ENCODE results near the gene MANEAL.

The MANEAL gene

DNA sequence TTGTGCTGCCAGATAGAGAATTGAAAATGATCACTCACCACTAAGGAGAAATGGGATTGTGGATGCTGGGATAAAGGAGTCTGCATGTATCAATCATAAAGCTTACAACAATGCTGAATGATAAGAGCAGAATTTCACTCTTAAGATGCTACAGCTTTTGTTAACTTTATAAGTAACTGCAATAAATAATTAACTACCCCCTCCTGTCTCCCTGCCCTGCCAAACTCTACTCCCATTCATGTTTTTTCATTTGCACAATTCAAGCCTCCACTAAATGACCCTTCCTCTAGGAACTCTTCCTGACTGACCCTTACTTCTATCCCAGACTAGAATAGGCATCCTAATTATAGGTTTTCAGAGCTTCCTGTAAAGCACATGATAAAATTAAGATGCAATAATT, 50.9 kb downstream of the MANEAL start:
- Histone ChIP-seq H3K36me3 (0 out of 2 replicates have a peak, but pooled peaks cover 3% of the 10 kb centered on the region), H3K4me1 (no peaks in the 10 kb centered on the region), H3K4me3 (ENCODE audit: low read depth, low read length) (no peak overlapping the region), H3K9me3 (no peaks in the 10 kb centered on the region), H3K27me3 (no peaks in the 10 kb centered on the region)
- TF ChIP-seq, protein P1, sequence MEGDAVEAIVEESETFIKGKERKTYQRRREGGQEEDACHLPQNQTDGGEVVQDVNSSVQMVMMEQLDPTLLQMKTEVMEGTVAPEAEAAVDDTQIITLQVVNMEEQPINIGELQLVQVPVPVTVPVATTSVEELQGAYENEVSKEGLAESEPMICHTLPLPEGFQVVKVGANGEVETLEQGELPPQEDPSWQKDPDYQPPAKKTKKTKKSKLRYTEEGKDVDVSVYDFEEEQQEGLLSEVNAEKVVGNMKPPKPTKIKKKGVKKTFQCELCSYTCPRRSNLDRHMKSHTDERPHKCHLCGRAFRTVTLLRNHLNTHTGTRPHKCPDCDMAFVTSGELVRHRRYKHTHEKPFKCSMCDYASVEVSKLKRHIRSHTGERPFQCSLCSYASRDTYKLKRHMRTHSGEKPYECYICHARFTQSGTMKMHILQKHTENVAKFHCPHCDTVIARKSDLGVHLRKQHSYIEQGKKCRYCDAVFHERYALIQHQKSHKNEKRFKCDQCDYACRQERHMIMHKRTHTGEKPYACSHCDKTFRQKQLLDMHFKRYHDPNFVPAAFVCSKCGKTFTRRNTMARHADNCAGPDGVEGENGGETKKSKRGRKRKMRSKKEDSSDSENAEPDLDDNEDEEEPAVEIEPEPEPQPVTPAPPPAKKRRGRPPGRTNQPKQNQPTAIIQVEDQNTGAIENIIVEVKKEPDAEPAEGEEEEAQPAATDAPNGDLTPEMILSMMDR (IDR thresholded peaks at IDR 0.05; ENCODE audit: low read depth, low read length), result no peak
- DNase-seq, result no peak

DNA sequence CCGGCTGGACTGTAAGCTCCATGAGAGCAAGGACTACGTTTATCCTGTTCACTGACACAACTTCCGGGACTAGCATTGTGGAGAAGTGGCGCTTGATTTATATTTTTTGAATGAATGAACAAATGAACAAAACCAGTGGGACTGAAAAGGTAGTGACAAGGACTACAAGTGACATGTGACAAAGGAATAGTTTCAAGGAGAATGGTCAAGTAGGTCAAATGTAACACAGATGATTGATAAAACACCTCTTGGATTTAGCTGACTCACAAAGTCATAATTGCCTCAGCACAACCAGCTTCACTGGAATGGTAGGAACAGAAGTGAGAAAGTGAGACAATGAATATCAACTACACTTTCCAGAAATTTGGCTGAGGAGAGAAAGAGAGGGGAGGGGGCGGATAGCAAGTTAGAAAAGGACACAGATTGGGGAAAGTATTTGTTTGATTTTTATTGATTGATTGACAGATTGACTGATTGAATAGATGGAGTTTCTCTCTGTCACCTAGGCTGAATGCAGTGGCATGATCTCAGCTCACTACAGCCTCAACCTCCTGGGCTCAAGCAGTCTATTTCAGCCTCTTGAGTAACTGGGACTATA, 51.5 kb downstream of the MANEAL start:
- TF ChIP-seq, protein P1 (IDR thresholded peaks at IDR 0.05; ENCODE audit: low read depth, low read length), result no peak
- Histone ChIP-seq H3K4me3 (ENCODE audit: low read depth, low read length) (no peak overlapping the region), H3K9me3 (no peaks in the 10 kb centered on the region), H3K4me1 (no peaks in the 10 kb centered on the region), H3K36me3 (no peaks in the 10 kb centered on the region), H3K27me3 (no peaks in the 10 kb centered on the region)
- no peak for DNase-seq

DNA sequence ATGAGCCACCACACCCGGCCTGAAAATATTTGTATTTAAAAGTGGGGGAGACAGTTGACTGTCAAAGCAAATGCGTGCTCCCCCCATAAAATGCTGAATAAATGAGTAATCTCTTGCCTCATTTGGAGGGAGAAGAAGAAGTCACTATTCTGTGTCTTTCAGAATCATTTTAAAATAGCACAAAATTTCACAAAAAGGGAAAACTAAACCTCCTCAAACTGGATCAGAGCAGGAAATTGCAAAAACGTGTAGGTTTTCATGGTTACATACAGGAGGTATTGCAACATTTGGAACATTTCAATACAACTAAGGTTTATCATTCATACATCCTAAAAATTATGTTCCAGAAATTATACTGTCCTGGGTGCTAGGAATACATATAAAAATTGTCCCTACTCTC, 52.1 kb downstream of the MANEAL start:
- DNase-seq, result no peak
- Histone ChIP-seq H3K9me3 (no peaks in the 10 kb centered on the region), H3K27me3 (no peaks in the 10 kb centered on the region), H3K36me3 (no peaks in the 10 kb centered on the region), H3K4me1 (no peaks in the 10 kb centered on the region), H3K4me3 (ENCODE audit: low read depth, low read length) (no peak overlapping the region)
- TF ChIP-seq, protein P1 (IDR thresholded peaks at IDR 0.05; ENCODE audit: low read depth, low read length), result no peak

DNA sequence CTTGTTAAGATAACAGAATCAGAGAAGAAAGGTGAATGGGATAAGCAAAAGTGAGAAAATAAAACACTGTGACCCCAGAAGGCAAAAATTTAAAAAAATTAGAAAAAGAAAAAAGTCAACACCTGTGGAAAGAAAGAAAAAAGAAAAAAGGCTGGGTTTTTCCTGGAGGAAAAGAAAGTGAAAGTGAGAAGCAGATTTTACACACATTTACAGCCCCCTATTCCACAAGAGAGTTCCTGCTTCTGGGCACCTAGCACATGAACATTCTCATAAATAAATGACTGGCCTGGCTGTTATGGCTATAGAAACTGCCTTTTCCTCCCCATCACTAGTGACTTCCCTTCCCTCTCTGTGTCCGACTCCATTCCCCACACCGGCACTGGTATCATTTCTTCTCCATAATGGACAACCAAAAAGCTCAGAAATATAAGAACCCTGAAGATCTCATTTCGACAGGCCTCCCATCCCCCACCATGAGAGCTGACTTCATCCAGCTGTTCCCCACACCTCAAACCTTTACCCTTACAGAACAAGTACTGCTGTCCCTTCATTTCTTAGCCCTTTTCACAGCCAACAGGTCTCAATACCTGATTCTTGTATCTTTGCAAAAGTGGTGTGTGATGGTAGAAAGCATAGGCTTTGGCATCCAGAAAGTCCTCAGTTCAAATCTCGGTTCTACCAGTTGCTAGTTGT, 53.1 kb downstream of the MANEAL start:
- TF ChIP-seq, protein P1 (IDR thresholded peaks at IDR 0.05; ENCODE audit: low read depth, low read length), result no peak
- Histone ChIP-seq H3K9me3 (no peaks in the 10 kb centered on the region), H3K36me3 (no peaks in the 10 kb centered on the region), H3K4me3 (ENCODE audit: low read depth, low read length) (no peak overlapping the region), H3K4me1 (no peaks in the 10 kb centered on the region), H3K27me3 (no peaks in the 10 kb centered on the region)
- DNase-seq, result no peak

DNA sequence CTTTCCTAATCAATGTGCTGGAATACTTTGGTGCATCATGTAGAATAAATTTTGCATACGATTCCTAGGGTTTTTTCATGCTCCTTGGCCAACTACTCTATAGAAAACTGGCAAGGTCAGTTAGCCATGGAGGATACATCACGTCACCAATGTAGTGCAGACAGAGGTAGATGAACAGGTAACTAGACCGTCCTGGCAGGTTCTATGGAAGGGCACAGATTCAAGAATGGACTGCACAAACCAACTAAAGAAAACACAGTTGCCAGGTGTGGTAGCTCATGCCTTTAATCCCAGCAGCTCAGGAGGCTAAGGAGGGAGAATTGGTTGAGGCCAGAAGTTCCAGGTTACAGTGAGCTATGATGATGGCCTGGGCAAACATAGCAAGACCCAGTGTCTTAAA, 55.8 kb downstream of the MANEAL start:
- Histone ChIP-seq H3K4me3 (ENCODE audit: low read depth, low read length) (no peak overlapping the region), H3K9me3 (no peaks in the 10 kb centered on the region), H3K27me3 (no peaks in the 10 kb centered on the region), H3K36me3 (no peaks in the 10 kb centered on the region), H3K4me1 (no peaks in the 10 kb centered on the region)
- no peak for DNase-seq
- TF ChIP-seq, protein P1 (IDR thresholded peaks at IDR 0.05; ENCODE audit: low read depth, low read length), result no peak

DNA sequence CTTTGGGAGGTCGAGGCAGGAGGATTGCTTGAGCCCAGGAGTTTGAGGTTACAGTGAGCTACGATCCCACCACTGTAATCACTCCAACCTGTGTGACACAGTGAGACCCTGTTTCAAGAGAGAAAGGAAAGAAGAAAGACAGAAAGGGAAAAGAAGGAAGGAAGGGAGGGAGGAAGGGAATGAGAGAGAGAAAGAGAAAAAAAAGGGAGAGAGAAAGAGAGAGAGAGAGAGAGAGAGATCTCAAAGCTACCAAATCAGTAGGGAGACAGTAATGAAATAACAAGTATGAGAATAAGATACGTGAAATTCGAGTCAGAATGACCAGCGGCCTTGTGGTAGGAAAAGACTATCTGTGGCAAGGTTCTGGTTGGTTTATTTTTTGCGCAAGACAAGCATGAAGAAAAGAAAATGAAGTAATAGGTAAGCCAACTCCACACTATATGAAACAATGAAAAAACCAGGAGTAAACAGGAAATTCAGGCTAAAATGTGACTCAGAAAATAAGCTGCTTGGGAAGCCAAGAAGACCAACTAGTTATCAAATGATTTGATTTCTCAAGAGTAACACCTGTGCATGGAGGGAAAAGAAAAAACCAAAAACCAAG, 56.8 kb downstream of the MANEAL start:
- H3K27me3 ChIP-seq, result no peaks in the 10 kb centered on the region
- TF ChIP-seq, protein P1 (IDR thresholded peaks at IDR 0.05; ENCODE audit: low read depth, low read length), result no peak
- H3K9me3 ChIP-seq, result no peaks in the 10 kb centered on the region
- no peak overlapping the region for H3K4me3 ChIP-seq (ENCODE audit: low read depth, low read length)
- no peaks in the 10 kb centered on the region for H3K36me3 ChIP-seq
- no peaks in the 10 kb centered on the region for H3K4me1 ChIP-seq
- no peak for DNase-seq
